GM13976 (cell line): ENCODE results near the gene MPRIP.

Experiments
- DNase-seq: peaks from one replicate; pipeline ENCODE4 v3.0.0; 2012; ENCODE audit warnings: low spot score
- in situ Hi-C: fragments of 300-500 bp; cut with MboI; formaldehyde crosslinking; loops from one replicate; pipeline ENCODE4 v1.12.0; 2022; ENCODE audit warnings: low sequenced_read_pairs, mixed read lengths, inconsistent platforms; ENCODE audit not compliant: unreplicated experiment
- TF ChIP-seq, protein P1 (sequence below): IDR thresholded peaks from 2 replicates; pipeline ENCODE4 v1.5.1; 2012; ENCODE audit warnings: borderline replicate concordance, mild to moderate bottlenecking; ENCODE audit not compliant: insufficient read depth; ENCODE audit errors: extremely low read depth, missing control alignments, control extremely low read depth

MPRIP gene

DNA sequence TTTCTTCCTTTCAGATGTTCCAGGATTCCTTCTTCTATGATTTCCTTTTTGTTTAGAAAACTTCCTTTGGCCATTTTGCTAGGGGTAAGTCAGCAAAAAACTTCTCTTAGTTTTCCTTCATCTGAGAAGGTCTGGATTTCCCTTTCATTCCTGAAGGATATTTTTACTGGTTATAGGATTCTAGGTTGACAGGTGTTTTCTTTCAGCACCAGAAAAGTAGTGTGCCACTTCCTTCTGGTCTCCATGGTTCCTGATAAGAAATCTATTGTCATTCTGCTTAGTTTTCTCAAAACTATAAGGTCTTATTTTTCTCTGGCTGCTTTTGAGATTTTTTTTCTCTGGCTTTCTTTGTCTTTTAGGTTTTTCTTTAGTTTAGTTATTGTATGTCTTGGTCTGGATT lies 27.6 kb downstream of the MPRIP start:
- DNase-seq: no peak
- TF ChIP-seq, protein P1, sequence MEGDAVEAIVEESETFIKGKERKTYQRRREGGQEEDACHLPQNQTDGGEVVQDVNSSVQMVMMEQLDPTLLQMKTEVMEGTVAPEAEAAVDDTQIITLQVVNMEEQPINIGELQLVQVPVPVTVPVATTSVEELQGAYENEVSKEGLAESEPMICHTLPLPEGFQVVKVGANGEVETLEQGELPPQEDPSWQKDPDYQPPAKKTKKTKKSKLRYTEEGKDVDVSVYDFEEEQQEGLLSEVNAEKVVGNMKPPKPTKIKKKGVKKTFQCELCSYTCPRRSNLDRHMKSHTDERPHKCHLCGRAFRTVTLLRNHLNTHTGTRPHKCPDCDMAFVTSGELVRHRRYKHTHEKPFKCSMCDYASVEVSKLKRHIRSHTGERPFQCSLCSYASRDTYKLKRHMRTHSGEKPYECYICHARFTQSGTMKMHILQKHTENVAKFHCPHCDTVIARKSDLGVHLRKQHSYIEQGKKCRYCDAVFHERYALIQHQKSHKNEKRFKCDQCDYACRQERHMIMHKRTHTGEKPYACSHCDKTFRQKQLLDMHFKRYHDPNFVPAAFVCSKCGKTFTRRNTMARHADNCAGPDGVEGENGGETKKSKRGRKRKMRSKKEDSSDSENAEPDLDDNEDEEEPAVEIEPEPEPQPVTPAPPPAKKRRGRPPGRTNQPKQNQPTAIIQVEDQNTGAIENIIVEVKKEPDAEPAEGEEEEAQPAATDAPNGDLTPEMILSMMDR: no peak
- in situ Hi-C loops: no loop called here

DNA sequence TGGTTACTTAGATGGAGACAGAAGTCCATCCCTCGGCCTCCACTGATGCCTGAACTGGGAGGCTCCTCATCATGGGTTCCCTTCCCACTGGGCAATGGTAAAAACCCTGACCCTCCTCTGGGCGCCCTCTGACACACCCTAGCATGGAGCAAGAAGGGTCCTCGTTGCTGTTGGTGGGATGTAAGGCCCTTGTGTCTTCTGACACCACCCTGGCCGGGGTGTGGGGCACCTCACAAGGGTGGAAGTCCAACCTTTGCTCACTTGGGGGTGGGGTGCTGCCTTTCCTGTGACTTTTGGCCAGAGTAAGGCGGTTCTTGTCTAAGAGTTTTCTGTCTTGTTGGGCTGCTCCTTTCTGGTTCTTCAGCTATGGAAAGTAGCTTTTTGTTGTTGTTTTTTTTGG lies 28.7 kb downstream of the MPRIP start:
- in situ Hi-C loops: no loop called here
- DNase-seq: no peak
- TF ChIP-seq, protein P1: no peak

DNA sequence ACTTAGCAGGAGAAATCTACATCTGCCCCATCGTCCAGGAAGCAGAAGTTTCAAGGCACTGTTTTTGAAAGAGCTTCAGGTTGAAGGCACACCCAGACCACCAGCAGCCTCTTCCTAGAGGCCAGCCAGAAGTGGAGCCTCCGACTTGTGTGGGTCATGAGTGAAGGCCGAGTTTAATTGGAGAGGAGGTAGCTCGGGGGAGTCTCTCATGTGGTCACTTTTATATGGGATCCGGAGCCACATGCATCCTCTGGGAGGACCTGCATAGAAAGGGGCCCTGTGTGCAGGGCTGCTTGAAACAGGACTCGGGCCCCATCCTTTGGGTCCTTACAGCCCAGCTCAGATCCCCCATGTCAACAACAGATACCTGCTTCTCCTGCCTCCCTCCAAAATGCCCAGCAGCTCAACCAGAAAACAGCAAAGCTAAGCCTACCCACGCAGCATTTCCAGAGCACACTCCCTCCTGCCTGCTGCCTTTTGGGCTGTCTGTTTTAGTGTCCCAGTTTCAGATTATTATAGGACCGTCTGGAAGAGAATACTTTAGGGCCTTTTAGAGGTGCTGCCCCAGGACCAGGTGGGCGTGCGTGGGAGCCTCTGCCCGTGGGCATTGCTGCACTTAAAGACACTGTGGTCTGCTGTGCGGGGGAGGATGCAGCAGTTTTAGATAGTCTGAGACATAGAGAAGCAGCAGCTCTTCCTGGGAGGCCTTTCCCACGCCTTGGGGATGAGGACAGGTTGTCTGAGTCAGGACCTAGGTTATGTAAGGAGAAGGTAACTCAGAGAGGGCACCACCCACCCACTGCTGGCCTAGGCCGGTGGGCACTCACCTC lies 29.5 kb downstream of the MPRIP start:
- TF ChIP-seq, protein P1: no peak
- DNase-seq: no peak
- in situ Hi-C loops: no loop called here

DNA sequence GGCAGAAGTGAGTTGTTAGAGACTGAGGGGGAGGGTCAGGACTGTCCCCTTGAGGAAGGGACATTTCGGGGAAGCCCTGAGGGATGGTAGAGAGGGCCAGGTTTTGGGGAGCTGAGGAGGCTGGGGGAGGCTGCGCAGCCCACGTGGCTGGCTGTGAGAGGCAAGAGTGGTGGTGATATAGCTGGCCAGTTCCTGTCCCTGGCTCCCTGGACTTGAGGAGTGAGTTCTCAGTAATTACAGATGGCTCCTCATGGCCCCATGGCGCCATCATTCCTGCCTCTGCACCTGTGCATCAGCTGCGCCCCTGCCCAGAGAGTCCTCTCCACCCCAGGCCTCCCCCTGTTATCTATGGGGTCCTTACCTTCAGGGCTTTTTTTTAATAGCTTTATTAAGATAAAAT lies 30.3 kb downstream of the MPRIP start:
- no peak for DNase-seq
- in situ Hi-C loops: no loop called here
- TF ChIP-seq, protein P1: no peak

DNA sequence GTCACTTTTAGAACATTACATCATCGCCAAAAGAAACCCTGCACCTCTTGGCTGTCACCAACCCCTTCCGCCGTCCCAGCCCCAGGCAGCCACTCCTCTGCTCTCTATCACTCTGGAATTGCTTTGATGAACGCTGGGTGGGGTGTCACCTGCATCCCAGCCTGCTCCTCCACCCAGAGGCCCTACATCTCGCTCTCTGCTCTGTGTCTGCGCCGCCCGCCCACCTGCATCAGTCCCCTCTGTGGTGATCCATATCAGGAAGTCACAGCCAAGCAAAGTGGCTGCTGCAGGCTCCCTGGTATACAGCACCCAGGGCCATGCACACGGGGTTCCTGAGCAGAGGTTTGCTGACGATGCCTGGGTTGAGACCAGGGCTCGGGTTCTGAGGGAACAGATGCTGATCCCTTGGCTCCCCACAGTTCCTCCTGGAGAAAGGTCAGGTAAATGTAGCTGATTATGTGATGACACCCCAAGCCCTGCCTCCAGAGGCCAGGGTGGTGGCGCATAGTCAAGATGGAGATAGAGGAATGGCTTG lies 30.8 kb downstream of the MPRIP start:
- in situ Hi-C loops: no loop called here
- no peak for DNase-seq
- TF ChIP-seq, protein P1: no peak

DNA sequence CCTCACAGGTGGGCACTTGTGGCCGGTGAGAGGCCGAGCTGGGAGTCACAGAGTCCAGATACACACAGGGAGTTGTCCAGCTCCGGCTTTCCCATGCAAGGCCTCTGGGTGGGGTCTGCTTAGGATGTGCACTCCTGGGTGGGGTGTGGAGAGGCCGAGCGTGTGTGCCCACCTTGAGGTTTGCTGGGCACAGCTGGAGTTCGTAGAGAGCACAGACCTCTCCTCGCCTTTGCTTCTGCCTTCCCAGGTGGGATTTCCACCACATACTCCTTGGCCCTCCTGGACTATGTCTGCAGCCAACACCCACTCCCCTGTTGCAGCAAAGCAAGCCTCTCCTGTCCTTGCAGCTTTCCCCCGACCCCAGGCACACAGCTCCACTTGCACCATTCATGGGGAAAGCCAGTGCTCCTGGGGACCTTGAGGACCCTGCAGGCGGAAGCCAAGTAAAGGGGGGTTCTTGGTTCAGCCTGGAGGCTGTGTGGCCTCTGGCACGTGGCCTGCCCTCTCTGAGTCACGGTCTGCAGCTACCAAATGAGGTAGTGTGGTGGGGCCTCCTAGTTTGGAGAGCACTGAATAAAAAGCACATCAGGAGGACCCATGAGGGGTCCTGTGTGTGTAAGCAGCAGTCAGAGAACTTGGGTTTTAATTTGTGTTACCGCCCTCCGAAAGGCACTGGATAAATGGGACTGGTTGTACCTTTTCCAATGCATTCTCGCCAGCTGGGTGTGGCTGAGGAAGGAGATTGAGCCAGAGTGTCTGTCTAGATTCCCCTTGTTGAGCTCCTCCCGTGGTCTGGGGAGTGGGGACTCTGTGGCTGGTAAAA lies 31.5 kb downstream of the MPRIP start:
- in situ Hi-C loops: no loop called here
- no peak for DNase-seq
- TF ChIP-seq, protein P1: no peak
